Left lung (tissue), 10 donors: ENCODE measurements around the gene OR9Q1. TPM values are rescaled to one million over a fixed set of nuclear protein-coding genes. Genes with fewer than 3 reads are reported as not detected.
A peak's percentile ranks its signal among the peaks of the same experiment; 100 is the strongest.

Experiments used
- ATAC-seq: fragments of 200-7000 bp; cut with Tn5 transposase; one replicate; pipeline ENCODE4 v1.9.1; 2020; ENCODE audit warnings: moderate library complexity
- DNase-seq, 4 donors: peaks; one replicate each; pipeline ENCODE4 v3.0.0-alpha.2; 2013 to 2020
- H3K27ac ChIP-seq, 2 donors: fragments of 200-600 bp; sonication (generic) in 1 of 2; one replicate each; pipeline versions ENCODE4 v1.5.0 to v1.8.0; 2020 to 2021
- H3K27me3 ChIP-seq, 2 donors: fragments of 200-600 bp; sonication (generic) in 1 of 2; one replicate each; pipeline versions ENCODE4 v1.5.0 to v1.8.0; 2020 to 2021
- H3K36me3 ChIP-seq, 2 donors: fragments of 200-600 bp; sonication (generic) in 1 of 2; one replicate each; pipeline versions ENCODE4 v1.5.0 to v1.8.0; 2020 to 2021
- H3K4me1 ChIP-seq, 2 donors: fragments of 200-600 bp; one replicate each; pipeline ENCODE4 v1.8.0; 2021
- H3K4me3 ChIP-seq, 2 donors: fragments of 200-600 bp; sonication (generic) in 1 of 2; one replicate each; pipeline versions ENCODE4 v1.5.0 to v1.8.0; 2020 to 2021; ENCODE audit warnings: mild to moderate bottlenecking in 1 of 2
- H3K9me3 ChIP-seq, 2 donors: fragments of 200-600 bp; sonication (generic) in 1 of 2; one replicate each; pipeline versions ENCODE4 v1.5.0 to v1.8.0; 2020 to 2021
- intact Hi-C, 2 donors: fragments of 100-400 bp; cut with DNase I; formaldehyde crosslinking; loops; one replicate each; pipeline versions ENCODE4 v1.11.2 to v1.14.2; 2022
- polyA plus RNA-seq, 6 donors: library from polyadenylated mRNA; unstranded; fragments of 120-200 nt; gene quantifications; one replicate each; pipeline ENCODE4 v1.2.1, GENCODE V29; 2013; ENCODE audit not compliant: insufficient read length in 6 of 6
- total RNA-seq, 2 donors: library from RNA; stranded (reverse); fragmentation: NEBNext Ultra II Directional; extraction: Animal tissue kit (Norgen Biotek cat#: 25700); gene quantifications; one replicate each; pipeline ENCODE4 v1.2.1, GENCODE V29; 2021
- TF ChIP-seq, protein P1 (sequence below), 2 donors: fragments of 200-600 bp; sonication (generic) in 1 of 2; IDR thresholded peaks; one replicate each; pipeline versions ENCODE4 v1.5.0 to v1.8.0; 2021; ENCODE audit warnings: antibody characterized with exemption in 2 of 2
- donor health status: DM: no; HTN: yes; CAD: no.
- donor health status: DM: no; HTN: no; CAD: no.

The OR9Q1 gene
- total and polyA plus RNA-seq, 8 donors = 0.07 TPM; not detected in 7

DNA sequence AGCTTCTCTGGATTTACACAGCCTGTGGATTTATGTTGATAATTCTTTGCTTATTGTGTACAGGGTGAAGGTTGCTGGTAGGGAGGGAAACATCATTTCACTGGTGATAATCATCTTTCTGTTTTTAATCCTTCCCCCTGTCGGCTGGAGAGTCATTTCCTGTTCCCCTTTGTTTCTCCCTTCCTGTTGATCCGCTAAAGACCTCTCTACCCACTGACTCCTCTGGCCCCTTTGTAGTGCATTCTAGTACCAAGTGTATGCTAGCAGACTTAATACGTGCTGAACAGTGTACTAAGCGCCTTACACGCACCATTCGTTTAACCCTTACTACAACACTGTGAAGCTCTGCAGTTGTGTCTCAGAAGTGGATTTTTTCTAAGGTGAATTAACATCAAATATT lies 19.0 kb upstream of the OR9Q1 start:
- TF ChIP-seq, protein P1, sequence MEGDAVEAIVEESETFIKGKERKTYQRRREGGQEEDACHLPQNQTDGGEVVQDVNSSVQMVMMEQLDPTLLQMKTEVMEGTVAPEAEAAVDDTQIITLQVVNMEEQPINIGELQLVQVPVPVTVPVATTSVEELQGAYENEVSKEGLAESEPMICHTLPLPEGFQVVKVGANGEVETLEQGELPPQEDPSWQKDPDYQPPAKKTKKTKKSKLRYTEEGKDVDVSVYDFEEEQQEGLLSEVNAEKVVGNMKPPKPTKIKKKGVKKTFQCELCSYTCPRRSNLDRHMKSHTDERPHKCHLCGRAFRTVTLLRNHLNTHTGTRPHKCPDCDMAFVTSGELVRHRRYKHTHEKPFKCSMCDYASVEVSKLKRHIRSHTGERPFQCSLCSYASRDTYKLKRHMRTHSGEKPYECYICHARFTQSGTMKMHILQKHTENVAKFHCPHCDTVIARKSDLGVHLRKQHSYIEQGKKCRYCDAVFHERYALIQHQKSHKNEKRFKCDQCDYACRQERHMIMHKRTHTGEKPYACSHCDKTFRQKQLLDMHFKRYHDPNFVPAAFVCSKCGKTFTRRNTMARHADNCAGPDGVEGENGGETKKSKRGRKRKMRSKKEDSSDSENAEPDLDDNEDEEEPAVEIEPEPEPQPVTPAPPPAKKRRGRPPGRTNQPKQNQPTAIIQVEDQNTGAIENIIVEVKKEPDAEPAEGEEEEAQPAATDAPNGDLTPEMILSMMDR (IDR thresholded peaks at IDR 0.05) = no peak
- Histone ChIP-seq H3K4me1 (peaks cover 0 to 7% of the 10 kb centered on the region in 2 donors), H3K36me3 (no peaks in the 10 kb centered on the region), H3K9me3 (peaks cover 0 to 16% of the 10 kb centered on the region in 2 donors), H3K27ac (peak overlapping the region in 1 of 2 donors; percentile 69), H3K4me3 (no peak overlapping the region), H3K27me3 (no peaks in the 10 kb centered on the region)
- intact Hi-C loops = no loop called here
- DNase-seq (peak in 1 of 4 donors; percentile 19), ATAC-seq (peak; percentile 35)

DNA sequence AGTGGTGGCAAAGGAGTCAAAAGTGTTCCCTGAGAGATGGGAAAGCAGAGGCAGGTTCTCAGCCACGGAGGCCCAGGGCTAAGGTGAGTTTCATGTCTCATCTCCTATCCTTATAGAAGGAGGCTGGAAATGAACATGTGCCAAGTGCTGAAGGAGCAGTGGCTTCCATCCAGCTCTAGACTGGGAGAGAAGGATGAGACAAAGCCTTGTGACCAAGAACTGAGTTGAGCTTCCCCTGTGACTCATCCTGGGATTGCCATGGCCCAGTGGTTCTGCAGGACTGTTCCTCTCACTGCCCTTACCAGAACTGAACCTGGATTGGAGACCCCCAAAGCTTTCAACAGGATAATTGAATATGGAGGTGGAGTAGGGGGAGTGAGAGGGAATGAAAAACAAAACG lies 16.7 kb upstream of the OR9Q1 start:
- TF ChIP-seq, protein P1 (IDR thresholded peaks at IDR 0.05) = no peak
- Histone ChIP-seq H3K9me3 (peaks cover 0 to 3% of the 10 kb centered on the region in 2 donors), H3K4me3 (no peak overlapping the region), H3K27me3 (no peaks in the 10 kb centered on the region), H3K36me3 (no peaks in the 10 kb centered on the region), H3K27ac (peak overlapping the region in 1 of 2 donors; percentile 65), H3K4me1 (peaks cover 0 to 7% of the 10 kb centered on the region in 2 donors)
- DNase-seq (no peak), ATAC-seq (no peak)
- intact Hi-C loops = no loop called here

DNA sequence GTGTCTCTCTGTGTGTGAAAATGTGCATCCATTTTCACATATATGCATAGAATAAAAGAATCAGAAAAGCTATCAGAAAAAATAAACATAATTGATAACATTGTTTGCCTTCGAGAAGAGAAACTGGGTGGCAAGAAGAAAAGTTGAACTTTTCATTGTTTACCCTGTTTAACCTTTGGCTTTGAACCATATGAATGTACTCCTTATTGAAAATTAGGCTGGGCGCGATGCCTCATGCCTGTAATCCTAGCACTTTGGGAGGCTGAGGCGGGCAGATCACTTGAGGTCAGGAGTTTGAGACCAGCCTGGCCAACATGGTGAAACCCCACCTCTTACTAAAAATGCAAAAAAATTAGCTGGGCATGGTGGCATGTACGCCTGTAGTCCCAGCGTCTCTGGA lies 11.9 kb upstream of the OR9Q1 start:
- Histone ChIP-seq H3K27ac (no peak overlapping the region), H3K4me3 (no peak overlapping the region), H3K27me3 (no peaks in the 10 kb centered on the region), H3K36me3 (no peaks in the 10 kb centered on the region), H3K9me3 (peaks cover 0 to 3% of the 10 kb centered on the region in 2 donors), H3K4me1 (no peaks in the 10 kb centered on the region)
- no peak for ATAC-seq
- TF ChIP-seq, protein P1 (IDR thresholded peaks at IDR 0.05) = no peak
- intact Hi-C loops = no loop called here
- DNase-seq = no peak

DNA sequence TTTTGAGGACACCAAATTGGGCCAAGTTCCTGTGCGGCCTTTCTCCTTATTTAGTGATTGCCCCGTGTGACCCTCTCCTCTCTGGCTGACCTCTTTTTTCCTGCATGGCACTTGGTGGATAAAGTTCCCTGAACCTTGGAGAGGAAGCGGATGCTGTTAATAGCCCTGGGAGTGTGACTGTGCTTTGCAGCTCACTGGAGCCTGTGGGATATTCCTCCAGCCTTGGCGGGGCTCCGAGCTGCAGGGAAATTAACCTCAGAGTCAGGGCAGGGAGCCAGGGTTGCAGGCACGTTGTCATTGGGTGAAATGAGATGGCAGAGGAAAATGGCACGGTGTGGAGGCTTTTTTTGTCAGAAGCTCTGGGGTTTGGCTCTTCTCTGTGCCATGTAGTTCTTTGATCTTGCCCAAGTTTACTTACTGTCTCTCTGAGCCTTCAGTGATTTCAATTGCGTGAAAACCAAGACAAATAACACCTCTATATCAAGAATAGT lies 965 bp downstream of the OR9Q1 start:
- H3K27me3 ChIP-seq = no peaks in the 10 kb centered on the region
- no peaks in the 10 kb centered on the region for H3K36me3 ChIP-seq
- no peak overlapping the region for H3K4me3 ChIP-seq
- TF ChIP-seq, protein P1 (IDR thresholded peaks at IDR 0.05) = no peak
- no peaks in the 10 kb centered on the region for H3K9me3 ChIP-seq
- peaks cover 0 to 5% of the 10 kb centered on the region in 2 donors for H3K4me1 ChIP-seq
- DNase-seq = peak in 3 of 4 donors; percentile 40 to 47 (median 45)
- peak; percentile 58 for ATAC-seq
- H3K27ac ChIP-seq = peak overlapping the region in 1 of 2 donors; percentile 24
- intact Hi-C loops = no loop called here

DNA sequence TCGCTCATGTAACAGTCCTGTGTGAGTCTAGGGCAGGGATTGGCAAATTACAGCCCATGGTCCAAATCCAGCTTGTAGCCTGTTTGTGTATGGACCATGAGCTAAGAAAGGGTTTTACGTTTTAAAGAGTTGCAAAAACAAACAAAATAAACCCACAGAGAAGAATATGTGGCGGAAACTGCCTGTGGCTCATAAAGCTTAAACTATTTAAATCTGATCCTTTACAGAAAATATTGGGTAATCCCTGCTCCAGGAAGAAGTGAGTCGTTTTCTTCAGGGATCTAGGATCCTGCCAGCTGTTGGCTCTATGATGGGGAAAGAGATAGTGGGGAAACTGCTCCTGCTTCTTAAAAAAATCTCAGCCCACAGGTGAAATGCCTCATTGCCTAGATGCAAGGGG lies 3.7 kb downstream of the OR9Q1 start:
- Histone ChIP-seq H3K4me1 (peaks cover 0 to 5% of the 10 kb centered on the region in 2 donors), H3K36me3 (no peaks in the 10 kb centered on the region), H3K27me3 (no peaks in the 10 kb centered on the region), H3K27ac (no peak overlapping the region), H3K9me3 (no peaks in the 10 kb centered on the region), H3K4me3 (no peak overlapping the region)
- TF ChIP-seq, protein P1 (IDR thresholded peaks at IDR 0.05) = no peak
- ATAC-seq = no peak
- DNase-seq = no peak
- intact Hi-C loops = no loop called here
